ENCODE results near the gene SNX15. TPM values are rescaled to one million over a fixed set of nuclear protein-coding genes. Genes with fewer than 3 reads are reported as not detected.

The SNX15 gene
- total RNA-seq, 2 donors from 2014 or later: 7.9 to 10.6 TPM

Small RNA genes lying within 50 kb of the gene (microRNA-seq; reads per million reads assigned to microRNA genes)
- 0 to 0.47 reads per million in 2 donors for gene MIR6879 (ENCODE audit: borderline number of aligned reads in 2 of 2, borderline replicate concordance in 2 of 2)

Small RNA genes lying within 50 kb of the gene (small RNA-seq; reads per million reads assigned to genes)
- gene MIR6879: not detected
- gene SNX15: not detected

Other genes with a start within 250 kb of the SNX15 start
- gene SF1, start 248.9 kb upstream of the SNX15 start, total RNA-seq: 100 to 1,000 TPM; 150 to 470 TPM
- gene MAP4K2, start 224.2 kb upstream of the SNX15 start, total RNA-seq: 10 to 100 TPM; 10.4 to 18.1 TPM
- gene MEN1, start 216.9 kb upstream of the SNX15 start, total RNA-seq: 10 to 100 TPM; 18.8 to 18.9 TPM
- 10 to 100 TPM; 13.5 to 18.9 TPM for gene CDC42BPG, start 182.8 kb upstream of the SNX15 start, total RNA-seq
- gene EHD1, start 148.8 kb upstream of the SNX15 start, total RNA-seq: 10 to 100 TPM; 18.7 to 45.2 TPM
- gene ATG2A, start 110.2 kb upstream of the SNX15 start, total RNA-seq: 10 to 100 TPM; 16.3 to 34.3 TPM
- gene PPP2R5B, start 102.8 kb upstream of the SNX15 start, total RNA-seq: 10 to 100 TPM; 12.7 to 35.6 TPM
- gene GPHA2, start 91.5 kb upstream of the SNX15 start, total RNA-seq: 10 to 100 TPM in 1 of 2 donors, 1 to 10 TPM in 1; 7.3 to 18.5 TPM
- gene MAJIN, start 55.3 kb upstream of the SNX15 start, total RNA-seq: under 1 TPM in 1 of 2 donors, not detected in 1; 0.78 TPM
- 10 to 100 TPM in 1 of 2 donors, 1 to 10 TPM in 1; 2.3 to 20.8 TPM for gene BATF2, start 30.5 kb upstream of the SNX15 start, total RNA-seq
- gene ARL2, start 13.3 kb upstream of the SNX15 start, total RNA-seq: 10 to 100 TPM; 67.6 to 75.5 TPM
- gene SAC3D1, start 13.8 kb downstream of the SNX15 start, total RNA-seq: 10 to 100 TPM in 1 of 2 donors, 1 to 10 TPM in 1; 5.4 to 30.3 TPM
- 10 to 100 TPM in 1 of 2 donors, 1 to 10 TPM in 1; 1.6 to 11.5 TPM for gene NAALADL1, start 31.1 kb downstream of the SNX15 start, total RNA-seq
- 1 to 10 TPM in 1 of 2 donors, not detected in 1; 2.3 TPM for gene CDCA5, start 56.6 kb downstream of the SNX15 start, total RNA-seq
- gene ZFPL1, start 56.8 kb downstream of the SNX15 start, total RNA-seq: 10 to 100 TPM; 23.1 to 29.3 TPM
- gene VPS51, start 68.8 kb downstream of the SNX15 start, total RNA-seq: 100 to 1,000 TPM; 206 to 360 TPM
- gene TM7SF2, start 84.4 kb downstream of the SNX15 start, total RNA-seq: 10 to 100 TPM; 25.4 to 85.6 TPM
- gene ZNHIT2, start 90.3 kb downstream of the SNX15 start, total RNA-seq: 10 to 100 TPM; 18.7 to 33.9 TPM
- gene FAU, start 94.7 kb downstream of the SNX15 start, total RNA-seq: 1,000 to 10,000 TPM; 1,320 to 1,355 TPM
- gene MRPL49, start 94.9 kb downstream of the SNX15 start, total RNA-seq: 10 to 100 TPM; 34.2 to 35.6 TPM
- 10 to 100 TPM; 41.0 to 97.2 TPM for gene SYVN1, start 107.1 kb downstream of the SNX15 start, total RNA-seq
- gene SPDYC, start 142.8 kb downstream of the SNX15 start, total RNA-seq: not detected
- 100 to 1,000 TPM; 142 to 245 TPM for gene CAPN1, start 154.5 kb downstream of the SNX15 start, total RNA-seq
- gene POLA2, start 234.5 kb downstream of the SNX15 start, total RNA-seq: 10 to 100 TPM in 1 of 2 donors, 1 to 10 TPM in 1; 7.3 to 19.1 TPM

All from body of pancreas (tissue), 4 donors.